GM18951 (cell line): Measurements from ENCODE around the gene VDR.

Experiments
- POLR2A ChIP-seq: IDR thresholded peaks from 4 replicates; pipeline ENCODE4 v1.6.1; 2011; ENCODE audit warnings: mild to moderate bottlenecking; ENCODE audit not compliant: insufficient read length, insufficient read depth; ENCODE audit errors: extremely low read depth
- in situ Hi-C: fragments of 300-500 bp; cut with MboI; formaldehyde crosslinking; loops from one replicate; pipeline ENCODE4 v1.12.0; 2022; ENCODE audit warnings: low sequenced_read_pairs, mixed read lengths, inconsistent platforms; ENCODE audit not compliant: unreplicated experiment

The VDR gene

GRCh38 chr12:47910981-47911380, 6.2 kb upstream of the VDR start:
- in situ Hi-C loops: no loop called here
- TF ChIP-seq POLR2A: no peak

- no peak for TF ChIP-seq POLR2A
- in situ Hi-C loops: no loop called here
These were observed 5.7 kb upstream of the VDR start for GRCh38 chr12:47910486-47910885.

- in situ Hi-C loops: no loop called here
- TF ChIP-seq POLR2A: no peak
These were observed 5.2 kb upstream of the VDR start for GRCh38 chr12:47909839-47910465.

GRCh38 chr12:47908738-47909137, 3.9 kb upstream of the VDR start:
- TF ChIP-seq POLR2A: no peak
- in situ Hi-C loops: no loop called here

GRCh38 chr12:47907851-47908454, 3.2 kb upstream of the VDR start:
- in situ Hi-C loops: no loop called here
- no peak for TF ChIP-seq POLR2A

- in situ Hi-C loops: no loop called here
- TF ChIP-seq POLR2A: no peak
These were observed 674 bp downstream of the VDR start for GRCh38 chr12:47903927-47904712.

GRCh38 chr12:47903151-47903611, 1.6 kb downstream of the VDR start:
- no peak for TF ChIP-seq POLR2A
- in situ Hi-C loops: no loop called here

- TF ChIP-seq POLR2A: no peak
- in situ Hi-C loops: no loop called here
These were observed 2.6 kb downstream of the VDR start for GRCh38 chr12:47902131-47902639.

- no peak for TF ChIP-seq POLR2A
- in situ Hi-C loops: no loop called here
These were observed 3.1 kb downstream of the VDR start for GRCh38 chr12:47901718-47902093.

GRCh38 chr12:47901063-47901717, 3.6 kb downstream of the VDR start:
- in situ Hi-C loops: no loop called here
- no peak for TF ChIP-seq POLR2A

GRCh38 chr12:47900131-47901062, 4.4 kb downstream of the VDR start:
- in situ Hi-C loops: no loop called here
- no peak for TF ChIP-seq POLR2A

- TF ChIP-seq POLR2A: no peak
- in situ Hi-C loops: no loop called here
These were observed 5.3 kb downstream of the VDR start for GRCh38 chr12:47899466-47899865.
